OCI-LY7 (cell line): ENCODE measurements around the gene CNPY1. TPM values are rescaled to one million over a fixed set of nuclear protein-coding genes. Genes with fewer than 3 reads are reported as not detected.

ENCODE experiments used
- BruUV-seq: library from RNA; stranded (reverse); fragments of 400-500 nt; replicated peaks from 2 replicates; lab custom pipeline; 2021; lab: Mats Ljungman, UMichigan
- CTCF ChIA-PET: fragments of 300-600 bp; sonication (Branson Sonifier 250); formaldehyde crosslinking; loops from one replicate; lab custom pipeline; 2022; ENCODE audit warnings: antibody characterized with exemption; ENCODE audit not compliant: unreplicated experiment; lab: Charles Lee
- POLR2A ChIA-PET: fragments of 300-600 bp; sonication (Branson Sonifier 250); formaldehyde crosslinking; loops from one replicate; lab custom pipeline; 2022; ENCODE audit warnings: antibody characterized with exemption; lab: Charles Lee
- DNase-seq: peaks from one replicate; pipeline ENCODE4 v3.0.0-alpha.2; 2015; ENCODE audit warnings: low spot score
- H2AFZ ChIP-seq: fragments of 200-600 bp; sonication (generic), shearing (Covaris generic); 2 replicates; pipeline ENCODE4 v1.6.1; 2014; ENCODE audit warnings: mild to moderate bottlenecking, antibody characterized with exemption, low read length, moderate library complexity
- H3K27ac ChIP-seq: fragments of 200-600 bp; sonication (generic); 2 replicates; pipeline ENCODE4 v1.5.1; 2014; ENCODE audit warnings: mixed run types, low read depth, mild to moderate bottlenecking, moderate library complexity, low read length, inconsistent platforms; ENCODE audit not compliant: poor library complexity, severe bottlenecking
- H3K36me3 ChIP-seq: fragments of 200-600 bp; sonication (generic); 2 replicates; pipeline ENCODE4 v1.6.1; 2014; ENCODE audit warnings: mild to moderate bottlenecking, antibody characterized with exemption, low read length, moderate library complexity, mixed read lengths; ENCODE audit not compliant: insufficient read depth
- H3K4me1 ChIP-seq: fragments of 200-600 bp; sonication (generic); 2 replicates; pipeline ENCODE4 v1.5.1; 2014; ENCODE audit warnings: mild to moderate bottlenecking, low read length; ENCODE audit not compliant: insufficient read depth, poor library complexity, severe bottlenecking
- H3K4me2 ChIP-seq: fragments of 200-600 bp; sonication (generic); 2 replicates; pipeline ENCODE4 v1.6.1; 2014; ENCODE audit warnings: mild to moderate bottlenecking, low read length
- H3K4me3 ChIP-seq: fragments of 200-600 bp; sonication (generic); 2 replicates; pipeline ENCODE4 v1.5.1; 2014; ENCODE audit warnings: mild to moderate bottlenecking, low read depth, low read length; ENCODE audit not compliant: poor library complexity, severe bottlenecking
- H3K79me2 ChIP-seq: fragments of 200-600 bp; sonication (generic); 2 replicates; pipeline ENCODE4 v1.6.1; 2016; ENCODE audit warnings: low read depth, mild to moderate bottlenecking, low read length, moderate library complexity, mixed read lengths; ENCODE audit not compliant: insufficient read depth
- H3K9me2 ChIP-seq: fragments of 200-600 bp; sonication (generic); 2 replicates; pipeline ENCODE4 v1.6.1; 2016; ENCODE audit warnings: mild to moderate bottlenecking, low read length, mixed read lengths; ENCODE audit not compliant: insufficient read depth
- H3K9me3 ChIP-seq: fragments of 200-600 bp; sonication (generic); 2 replicates; pipeline ENCODE4 v1.6.1; 2014; ENCODE audit warnings: mild to moderate bottlenecking, mixed run types, low read length, mixed read lengths
- H4K20me1 ChIP-seq: fragments of 200-600 bp; sonication (generic); 2 replicates; pipeline ENCODE4 v1.6.1; 2014; ENCODE audit warnings: mild to moderate bottlenecking, antibody characterized with exemption, low read length, moderate library complexity, mixed read lengths; ENCODE audit not compliant: insufficient read depth
- CTCF ChIP-seq: fragments of 200-600 bp; sonication (generic); conservative IDR thresholded peaks from 2 replicates; pipeline ENCODE4 v1.5.1; 2014; ENCODE audit warnings: mild to moderate bottlenecking, antibody characterized with exemption, low read length, moderate library complexity, mixed read lengths
- EZH2phosphoT487 ChIP-seq: fragments of 200-600 bp; sonication (generic); IDR thresholded peaks from 2 replicates; pipeline ENCODE4 v1.6.1; 2018; ENCODE audit warnings: low read depth, borderline replicate concordance, mild to moderate bottlenecking, mixed run types, antibody characterized with exemption, low read length, moderate library complexity, mixed read lengths
- intact Hi-C: fragments of 100-400 bp; cut with micrococcal nuclease; formaldehyde crosslinking; loops from one replicate; pipeline ENCODE4 v1.10.0; 2022; ENCODE audit not compliant: unreplicated experiment
- total RNA-seq, 2 experiments: library from RNA; depleted of rRNA in 1 of 2; stranded (reverse); fragments of >200 nt in 1 of 2; shearing (Covaris generic) in 1 of 2; gene quantifications; 2 replicates each; pipeline ENCODE4 v1.2.3, GENCODE V29; 2014 to 2022

Gene CNPY1
- total RNA-seq, 2 experiments from 2014 or later, result not detected

GRCh38 chr7:155496267-155497005, 49.9 kb downstream of the CNPY1 start:
- no peaks in the 10 kb centered on the region for H4K20me1 ChIP-seq
- BruUV-seq, result no TSS peak
- no peaks in the 10 kb centered on the region for H3K36me3 ChIP-seq
- H3K4me1 ChIP-seq, result no peaks in the 10 kb centered on the region
- intact Hi-C loops, result no loop called here
- no peaks in the 10 kb centered on the region for H3K9me2 ChIP-seq
- no peaks in the 10 kb centered on the region for H3K79me2 ChIP-seq
- ChIA-PET CTCF (no interaction called here), POLR2A (interaction anchor here (0.7 kb wide), 1 partner anchor 49 kb away, joined by 3 read pairs; no protein-coding TSS in a partner anchor)
- H3K4me3 ChIP-seq, result no peak overlapping the region
- DNase-seq, result no peak
- no peaks in the 10 kb centered on the region for H3K9me3 ChIP-seq
- H2AFZ ChIP-seq, result no peak overlapping the region
- H3K4me2 ChIP-seq, result no peak overlapping the region
- TF ChIP-seq CTCF (no peak), EZH2phosphoT487 (no peak)
- no peak overlapping the region for H3K27ac ChIP-seq

- Histone ChIP-seq H3K9me3 (no peaks in the 10 kb centered on the region), H3K79me2 (no peaks in the 10 kb centered on the region), H3K4me3 (no peak overlapping the region), H3K27ac (no peak overlapping the region), H2AFZ (no peak overlapping the region), H3K4me1 (no peaks in the 10 kb centered on the region), H3K36me3 (no peaks in the 10 kb centered on the region), H3K4me2 (no peak overlapping the region), H3K9me2 (no peaks in the 10 kb centered on the region), H4K20me1 (no peaks in the 10 kb centered on the region)
- no peak for DNase-seq
- no peak for TF ChIP-seq EZH2phosphoT487
- TF ChIP-seq CTCF, result no peak
- intact Hi-C loops, result no loop called here
- ChIA-PET CTCF (no interaction called here), POLR2A (interaction anchor here (0.7 kb wide), 1 partner anchor 48 kb away, joined by 3 read pairs; no protein-coding TSS in a partner anchor)
- no TSS peak for BruUV-seq
Observed at GRCh38 chr7:155495440-155496248, 50.7 kb downstream of the CNPY1 start.
